GM19397 (cell line): ENCODE data around the gene SCFD2.

ENCODE experiments used
- ATAC-seq: cut with Tn5 transposase; IDR thresholded peaks from one replicate; pipeline ENCODE4 v1.9.1; 2021; ENCODE audit warnings: mild to moderate bottlenecking, moderate library complexity; ENCODE audit not compliant: unreplicated experiment

Gene SCFD2

GRCh38 chr4:52894443-52894842, 471.4 kb downstream of the SCFD2 start:
- ATAC-seq: no peak

- no peak for ATAC-seq
These were observed 473.0 kb downstream of the SCFD2 start for GRCh38 chr4:52892880-52893279.

- no peak for ATAC-seq
These were observed 474.1 kb downstream of the SCFD2 start for GRCh38 chr4:52891743-52892142.

GRCh38 chr4:52890521-52890791, 475.4 kb downstream of the SCFD2 start:
- ATAC-seq: no peak

- ATAC-seq: no peak
These were observed 475.9 kb downstream of the SCFD2 start for GRCh38 chr4:52889778-52890520.

- ATAC-seq: no peak
These were observed 476.5 kb downstream of the SCFD2 start for GRCh38 chr4:52889354-52889753.

- ATAC-seq: no peak
These were observed 480.9 kb downstream of the SCFD2 start for GRCh38 chr4:52884994-52885393.

- no peak for ATAC-seq
These were observed 481.9 kb downstream of the SCFD2 start for GRCh38 chr4:52883707-52884669.

- ATAC-seq: no peak
These were observed 482.7 kb downstream of the SCFD2 start for GRCh38 chr4:52883183-52883621.

- ATAC-seq: no peak
These were observed 484.9 kb downstream of the SCFD2 start for GRCh38 chr4:52880994-52881393.

- ATAC-seq: no peak
These were observed 486.4 kb downstream of the SCFD2 start for GRCh38 chr4:52879471-52879870.

GRCh38 chr4:52877694-52878093, 488.2 kb downstream of the SCFD2 start:
- no peak for ATAC-seq

- ATAC-seq: no peak
These were observed 488.8 kb downstream of the SCFD2 start for GRCh38 chr4:52877036-52877435.

GRCh38 chr4:52876069-52876468, 489.8 kb downstream of the SCFD2 start:
- ATAC-seq: no peak

- no peak for ATAC-seq
These were observed 490.9 kb downstream of the SCFD2 start for GRCh38 chr4:52874948-52875347.

GRCh38 chr4:52873861-52874343, 492.0 kb downstream of the SCFD2 start:
- ATAC-seq: no peak

- no peak for ATAC-seq
These were observed 492.7 kb downstream of the SCFD2 start for GRCh38 chr4:52873191-52873590.

- ATAC-seq: no peak
These were observed 495.6 kb downstream of the SCFD2 start for GRCh38 chr4:52870225-52870624.

- no peak for ATAC-seq
These were observed 496.2 kb downstream of the SCFD2 start for GRCh38 chr4:52869656-52870055.

GRCh38 chr4:52869196-52869595, 496.7 kb downstream of the SCFD2 start:
- ATAC-seq: no peak

GRCh38 chr4:52868133-52868532, 497.7 kb downstream of the SCFD2 start:
- ATAC-seq: no peak

- ATAC-seq: no peak
These were observed 498.7 kb downstream of the SCFD2 start for GRCh38 chr4:52867163-52867562.
